HG02981 (cell line): Measurements from ENCODE around the gene MAGI2.
"Not testable (repeated sequence)": the region's sequence is repeated elsewhere in the genome, so short reads cannot be mapped to it uniquely, and the experiment has no call there.

Experiments used
- ATAC-seq: cut with Tn5 transposase; IDR thresholded peaks from one replicate; pipeline ENCODE4 v1.9.1; 2021; ENCODE audit warnings: mild to moderate bottlenecking, moderate library complexity; ENCODE audit not compliant: unreplicated experiment

Gene MAGI2

DNA sequence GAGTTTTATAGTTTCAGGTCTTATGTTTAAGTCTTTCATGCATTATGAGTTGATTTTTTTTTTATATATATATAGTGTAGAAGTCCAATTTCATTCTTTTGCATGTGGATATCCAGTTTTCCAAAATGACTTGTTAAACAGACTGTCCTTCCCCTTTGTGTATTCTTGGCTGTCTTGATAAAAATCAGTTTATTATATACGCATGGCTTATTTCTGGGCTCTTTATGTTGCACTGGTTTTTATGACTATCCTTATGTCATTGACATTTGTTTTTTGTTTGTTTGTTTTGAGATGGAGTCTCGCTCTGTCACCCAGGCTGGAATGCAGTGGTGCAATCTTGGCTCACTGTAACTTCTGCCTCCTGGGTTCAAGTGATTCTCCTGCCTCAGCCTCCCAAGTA is 485.9 kb downstream of the MAGI2 start:
- not testable (repeated sequence) for ATAC-seq

- no peak for ATAC-seq
Measured at GRCh38 chr7:78967046-78967445, 486.4 kb downstream of the MAGI2 start.

- no peak for ATAC-seq
Measured at GRCh38 chr7:78959477-78959876, 494.0 kb downstream of the MAGI2 start.

DNA sequence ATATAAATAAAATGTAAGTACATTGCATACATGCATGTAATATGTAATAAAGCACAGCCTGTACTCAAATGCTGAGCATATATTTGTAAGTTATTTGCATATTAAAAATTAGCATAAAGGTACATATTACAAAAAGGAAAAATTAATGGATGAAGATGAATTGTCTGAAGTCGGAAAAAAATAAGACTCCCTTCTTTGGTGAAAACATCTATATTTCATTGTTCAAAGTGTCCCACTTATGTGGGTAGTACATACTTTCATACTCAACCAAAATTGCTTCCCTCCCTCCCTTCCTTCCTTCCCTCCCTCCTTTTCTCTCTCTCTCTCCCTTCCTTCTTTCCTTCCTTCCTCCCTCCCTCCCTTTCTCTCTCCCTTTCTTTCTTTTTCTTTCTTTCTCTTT is 498.1 kb downstream of the MAGI2 start:
- no peak for ATAC-seq

- no peak for ATAC-seq
Measured at GRCh38 chr7:78953726-78954363, 499.6 kb downstream of the MAGI2 start.

- no peak for ATAC-seq
Measured at GRCh38 chr7:78953090-78953489, 500.4 kb downstream of the MAGI2 start.

- ATAC-seq = no peak
Measured at GRCh38 chr7:78939669-78940068, 513.8 kb downstream of the MAGI2 start.

DNA sequence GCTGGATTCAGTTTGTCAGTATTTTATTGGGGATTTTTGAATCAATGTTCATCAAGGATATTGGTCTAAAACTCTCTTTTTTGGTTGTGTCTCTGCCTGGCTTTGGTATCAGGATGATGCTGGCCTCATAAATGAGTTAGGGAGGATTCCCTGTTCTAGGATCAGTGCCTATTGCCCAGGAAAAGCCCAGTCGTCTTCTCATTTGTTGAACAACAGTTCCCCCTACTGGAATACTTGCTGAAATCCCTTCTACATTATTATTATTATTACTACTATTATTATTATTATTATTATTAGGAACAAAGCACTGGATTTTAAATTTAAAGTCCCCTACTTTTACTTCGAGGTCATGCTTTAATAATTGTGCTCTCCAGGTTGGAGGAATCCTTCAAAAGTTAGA is 528.9 kb downstream of the MAGI2 start:
- no peak for ATAC-seq

- no peak for ATAC-seq
Measured at GRCh38 chr7:78912781-78913180, 540.7 kb downstream of the MAGI2 start.

DNA sequence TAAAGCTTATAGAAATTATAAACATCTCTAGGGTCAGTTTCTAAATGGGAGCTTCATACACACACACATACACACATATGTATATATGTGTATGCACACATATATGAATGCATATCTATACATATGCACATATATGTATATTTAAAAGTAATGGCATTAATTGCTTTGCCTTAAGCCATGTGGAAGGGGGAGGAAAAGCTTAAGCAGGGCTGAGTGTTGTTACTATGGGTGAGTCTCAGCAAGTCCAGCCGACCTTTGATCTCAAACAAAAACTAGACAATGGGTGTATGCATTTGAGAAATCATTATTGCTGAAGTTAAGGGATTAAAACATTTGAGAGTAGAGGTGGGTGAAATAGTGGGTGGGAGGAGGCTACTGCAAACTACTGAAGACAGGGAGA is 546.7 kb downstream of the MAGI2 start:
- ATAC-seq = no peak

DNA sequence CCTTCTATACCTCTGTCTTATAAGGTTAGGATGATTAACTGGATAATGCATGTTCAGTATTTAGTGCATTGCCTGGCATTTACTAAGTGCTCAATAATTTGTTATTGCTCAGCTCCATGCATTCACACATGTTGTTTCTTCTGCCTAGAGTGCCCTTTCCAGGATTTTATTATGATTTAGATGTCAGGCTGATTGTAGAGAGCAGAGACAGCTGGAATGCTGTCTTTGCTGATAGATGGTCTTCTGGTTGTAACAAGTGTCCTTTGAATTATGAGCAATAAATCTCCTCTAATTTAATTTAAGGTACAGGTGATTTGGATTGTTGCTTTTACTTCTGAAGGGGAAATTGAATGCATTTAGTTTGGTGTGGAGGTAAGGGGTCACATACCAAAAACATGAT is 548.0 kb downstream of the MAGI2 start:
- no peak for ATAC-seq

GRCh38 chr7:78904983-78905382 is 548.5 kb downstream of the MAGI2 start:
- ATAC-seq = no peak

- no peak for ATAC-seq
Measured at GRCh38 chr7:78901566-78901965, 551.9 kb downstream of the MAGI2 start.

- ATAC-seq = no peak
Measured at GRCh38 chr7:78900806-78901205, 552.7 kb downstream of the MAGI2 start.

DNA sequence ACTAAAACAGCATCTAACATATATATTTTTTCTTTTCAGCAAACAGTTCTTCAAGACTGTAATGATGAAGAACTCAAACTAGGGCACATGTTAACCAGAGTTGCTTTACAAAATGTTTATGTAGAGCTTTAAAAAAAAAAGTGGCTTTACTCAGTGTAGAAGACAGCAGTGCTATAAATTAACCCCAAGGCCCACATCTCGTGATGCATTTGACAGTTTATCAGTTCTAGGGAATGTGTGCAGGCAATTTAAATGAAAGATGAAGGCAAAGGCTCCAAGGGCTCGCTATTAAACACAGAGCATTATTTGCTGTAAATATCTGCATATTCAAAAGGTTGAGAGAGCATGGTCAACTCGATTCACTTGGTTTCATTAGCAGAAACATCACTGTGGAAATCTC is 558.1 kb downstream of the MAGI2 start:
- ATAC-seq = no peak

- ATAC-seq = no peak
Measured at GRCh38 chr7:78879206-78879605, 574.3 kb downstream of the MAGI2 start.

DNA sequence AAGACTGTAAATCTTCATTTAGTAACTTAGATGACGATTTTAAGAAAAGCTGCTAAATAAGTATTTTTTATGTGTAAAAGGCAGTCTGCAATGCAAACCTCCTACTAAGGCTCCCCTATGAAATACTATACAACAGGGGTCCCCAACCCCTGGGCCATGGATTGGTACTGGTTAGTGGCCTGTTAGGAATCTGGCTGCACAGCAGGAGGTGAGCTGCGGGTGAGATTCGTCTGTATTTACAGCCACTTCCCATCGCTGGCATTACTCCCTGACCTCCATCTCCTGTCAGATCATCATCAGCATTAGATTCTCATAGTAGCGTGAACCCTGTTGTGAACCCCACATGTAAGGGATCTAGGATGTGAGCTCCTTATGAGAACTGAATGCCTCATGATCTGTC is 580.4 kb downstream of the MAGI2 start:
- no peak for ATAC-seq

DNA sequence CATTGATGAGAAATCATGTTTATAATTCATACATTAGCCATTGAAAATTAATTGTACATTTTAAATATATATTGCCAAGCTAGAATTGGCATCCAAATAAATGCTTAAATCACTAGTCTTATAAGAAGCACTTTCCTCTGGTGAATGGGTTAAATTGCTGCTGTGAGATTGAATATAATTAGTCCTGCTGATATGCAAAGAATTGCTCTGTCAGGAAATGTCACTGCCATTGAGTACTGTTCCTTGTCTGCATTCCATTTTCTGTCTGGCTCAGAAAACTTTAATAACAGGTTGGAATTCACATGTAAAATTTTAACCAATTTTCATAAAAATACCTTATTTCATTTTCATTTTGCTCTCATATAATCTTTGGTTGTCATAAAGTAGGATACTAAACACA is 589.1 kb downstream of the MAGI2 start:
- ATAC-seq = no peak

DNA sequence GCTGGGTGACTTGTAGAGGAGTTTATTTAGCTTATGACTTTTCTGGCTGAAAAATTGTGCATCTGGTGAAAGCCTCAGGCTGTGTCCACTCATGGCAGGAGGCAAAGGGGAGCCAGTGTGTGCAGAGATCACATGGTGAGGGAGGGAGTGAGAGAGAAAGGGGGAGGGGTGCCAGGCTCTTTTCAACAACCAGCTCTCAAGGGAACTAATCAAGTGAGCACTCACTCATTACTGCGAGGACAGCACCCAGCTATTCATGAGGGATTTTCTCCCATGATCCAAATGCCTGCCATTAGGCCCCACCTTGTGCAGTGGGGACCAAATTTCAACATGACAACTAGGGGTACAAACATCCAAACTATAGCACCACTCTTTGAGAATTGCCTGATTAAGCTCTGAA is 590.2 kb downstream of the MAGI2 start:
- ATAC-seq = no peak

GRCh38 chr7:78862411-78862900 is 591.0 kb downstream of the MAGI2 start:
- ATAC-seq = no peak

- ATAC-seq = no peak
Measured at GRCh38 chr7:78852951-78853350, 600.5 kb downstream of the MAGI2 start.

GRCh38 chr7:78850093-78850740 is 603.2 kb downstream of the MAGI2 start:
- ATAC-seq = no peak

DNA sequence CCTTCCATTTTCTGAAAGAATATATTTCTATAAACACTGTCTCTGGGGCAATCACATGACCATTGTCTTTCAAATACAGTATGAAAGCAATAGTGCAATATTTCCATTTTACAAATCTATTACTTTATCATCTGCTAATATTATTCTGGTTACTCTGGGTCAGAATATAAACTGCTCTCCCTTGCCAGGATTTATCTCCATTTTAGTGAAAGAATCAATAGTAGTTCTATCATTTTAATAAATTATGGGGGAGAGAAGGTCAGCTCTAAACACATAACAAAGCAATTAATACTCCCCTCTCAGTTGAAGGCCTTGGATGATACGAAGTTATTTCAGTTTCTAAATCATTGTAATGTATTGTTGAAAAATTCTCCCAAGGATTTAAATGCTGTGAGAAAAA is 608.3 kb downstream of the MAGI2 start:
- ATAC-seq = no peak
